Hypothalamus (tissue), 51 donors: ENCODE measurements around the gene KANSL1L.

Source experiments
- DNase-seq, 51 donors: peaks; one replicate each; lab custom pipeline; 2025; lab: John Stamatoyannopoulos, UW

KANSL1L gene

DNA sequence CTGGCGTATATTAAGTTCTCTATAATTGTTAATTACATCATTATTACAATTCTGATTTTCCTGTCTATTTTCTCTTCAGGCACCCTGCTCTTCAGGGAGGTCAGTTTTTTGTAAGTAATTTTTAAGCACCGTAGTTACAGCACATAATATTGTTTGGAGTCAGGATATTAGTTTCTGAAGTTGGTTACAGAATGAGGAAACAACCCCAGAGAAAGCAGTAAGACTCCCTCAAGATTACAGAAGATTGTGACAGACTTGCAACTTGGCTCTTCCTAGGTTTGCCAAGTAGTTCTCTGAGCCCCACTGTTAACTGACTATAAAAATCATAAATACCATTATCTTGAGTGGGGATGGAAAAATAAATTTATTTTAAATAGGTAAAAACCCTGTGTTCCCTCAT is 167.8 kb downstream of the KANSL1L start:
- DNase-seq: no peak

DNA sequence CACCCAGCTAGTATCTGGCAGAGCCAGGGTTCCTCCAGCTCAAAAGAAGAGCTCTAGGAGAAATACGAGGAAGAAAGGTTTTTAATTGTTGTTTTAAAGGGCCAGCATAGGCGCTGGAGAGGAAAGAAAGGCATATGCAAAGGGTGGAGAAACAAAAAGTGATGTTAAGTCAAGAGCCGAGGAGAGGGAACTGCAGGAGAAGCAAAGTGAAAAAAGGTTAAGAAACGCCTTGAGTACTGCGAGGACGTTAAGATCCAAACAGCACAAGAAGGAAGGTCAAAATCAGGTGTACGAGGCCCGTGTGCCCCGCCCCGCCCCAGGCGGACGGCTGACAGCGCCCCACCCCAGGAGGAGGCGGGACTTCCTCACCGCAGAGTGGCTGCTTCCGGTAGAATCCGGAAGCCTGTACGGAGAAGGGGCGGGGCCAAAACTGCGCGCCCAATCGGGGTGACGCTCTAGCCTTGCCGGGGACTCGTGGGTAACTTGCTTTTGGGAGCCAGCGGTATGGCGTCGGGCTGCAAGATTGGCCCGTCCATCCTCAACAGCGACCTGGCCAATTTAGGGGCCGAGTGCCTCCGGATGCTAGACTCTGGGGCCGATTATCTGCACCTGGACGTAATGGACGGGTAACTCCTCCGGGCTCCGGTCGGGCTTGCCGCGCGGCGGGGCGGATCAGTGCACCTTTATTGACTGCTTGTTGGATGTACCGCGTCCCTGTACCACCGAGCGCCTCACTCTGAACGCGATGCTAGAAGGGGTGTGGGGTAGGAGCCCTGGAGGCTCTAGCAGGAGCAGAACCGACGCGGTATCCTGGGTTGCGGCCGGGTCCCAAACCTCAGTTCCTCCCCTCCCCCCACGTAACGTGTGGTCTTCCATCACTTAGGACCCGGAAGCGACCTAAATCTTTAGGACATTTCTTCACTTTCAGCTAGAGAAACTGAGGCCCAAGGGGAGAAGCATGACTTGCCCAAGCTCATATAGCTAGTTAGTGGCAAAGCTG is 168.8 kb downstream of the KANSL1L start, which contains the start of gene RPE:
RPE (plus strand) TSS at position 481 of the 1,000 bp plus-strand sequence; CDS start at position 505, 24 bp downstream.
- peak; percentile 58 to 97 (median 89) for DNase-seq

DNA sequence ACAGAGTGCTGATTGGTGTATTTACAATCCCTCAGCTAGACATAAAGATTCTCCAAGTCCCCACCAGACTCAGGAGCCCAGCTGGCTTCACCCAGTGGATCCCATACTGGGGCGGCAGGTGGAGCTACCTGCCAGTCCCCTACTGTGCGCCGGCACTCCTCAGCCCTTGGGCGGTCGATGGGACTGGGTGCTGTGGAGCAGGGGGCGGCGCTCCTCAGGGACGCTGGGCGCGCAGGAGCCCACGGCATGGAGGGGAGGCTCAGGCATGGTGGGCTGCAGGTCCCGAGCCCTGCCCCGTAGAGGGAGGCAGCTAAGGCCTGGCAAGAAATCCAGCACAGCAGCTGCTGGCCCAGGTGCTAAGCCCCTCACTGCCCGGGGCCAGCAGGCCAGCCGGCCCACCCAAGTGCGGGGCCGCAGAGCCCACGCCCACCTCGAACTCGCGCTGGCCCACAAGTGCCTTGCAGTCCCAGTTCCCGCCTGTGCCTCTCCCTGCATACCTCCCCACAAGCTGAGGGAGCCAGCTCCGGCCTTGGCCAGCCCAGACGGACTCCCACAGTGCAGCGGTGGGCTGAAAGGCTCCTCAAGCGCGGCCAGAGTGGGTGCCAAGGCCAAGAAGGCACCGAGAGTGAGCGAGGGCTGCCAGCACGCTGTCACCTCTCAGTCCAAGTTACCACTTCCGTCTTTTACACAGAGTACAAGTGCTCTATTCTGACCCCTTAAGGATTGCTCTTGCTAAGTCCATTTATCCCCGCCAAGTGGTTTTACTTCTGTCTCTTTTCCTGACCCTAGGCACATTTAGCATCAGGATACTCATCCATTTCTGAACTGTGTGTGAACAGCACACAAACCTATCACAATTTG is 170.5 kb downstream of the KANSL1L start:
- DNase-seq: no peak

DNA sequence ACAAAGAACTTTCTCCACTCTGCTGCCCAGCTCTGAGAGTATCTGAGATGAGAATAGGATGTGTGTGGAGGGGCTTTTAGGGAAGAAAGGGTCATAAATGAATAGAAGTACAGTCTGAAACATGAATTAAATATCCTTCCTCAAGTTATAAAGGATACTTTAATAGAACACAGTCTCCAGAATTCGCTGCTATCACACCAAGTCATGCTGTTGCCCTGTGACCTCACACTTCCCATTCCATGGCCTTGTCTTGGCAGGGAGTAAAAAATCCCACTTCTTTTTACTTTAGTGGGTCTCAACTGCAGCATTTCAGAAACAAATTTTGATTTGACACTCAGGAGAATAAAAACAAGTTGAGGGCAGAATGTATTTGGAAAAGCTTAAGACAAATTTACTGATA is 172.6 kb downstream of the KANSL1L start:
- no peak for DNase-seq

DNA sequence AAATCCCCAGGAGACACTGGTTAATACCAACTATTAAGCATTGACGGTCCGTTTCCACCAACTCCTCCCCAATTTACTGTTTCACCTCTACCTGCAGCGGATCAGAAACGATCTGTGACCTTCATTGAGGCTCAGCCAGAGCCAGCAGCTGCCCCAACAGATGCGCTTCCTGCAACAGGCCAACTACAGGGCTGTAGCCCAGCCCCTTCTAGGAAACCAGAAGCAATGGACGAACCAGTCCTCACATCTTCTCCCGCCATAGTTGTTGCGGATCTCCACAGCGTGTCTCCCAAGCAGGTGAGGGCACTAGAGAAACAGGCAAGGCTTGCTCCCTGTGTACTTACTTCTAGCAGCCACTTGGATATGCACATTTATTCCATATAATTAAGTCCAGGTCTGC is 177.2 kb downstream of the KANSL1L start:
- DNase-seq: no peak

DNA sequence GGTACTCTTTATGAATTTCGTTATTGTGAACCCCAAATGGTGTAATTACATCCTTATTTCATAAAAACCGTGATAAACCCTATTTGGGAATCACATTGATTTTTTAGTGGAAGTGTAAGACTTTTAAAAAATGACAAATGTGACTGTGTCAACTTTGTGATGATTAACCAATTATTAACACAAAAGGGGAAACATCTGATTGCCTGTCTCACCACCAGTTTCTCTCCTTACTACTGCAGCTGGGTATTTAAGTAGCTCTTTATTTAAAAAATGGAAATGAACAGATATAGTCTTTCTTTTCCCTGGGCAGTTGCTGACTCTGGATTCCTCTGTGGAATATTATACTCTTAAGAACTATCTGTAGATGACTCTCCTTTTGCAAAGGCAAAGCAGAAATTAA is 180.4 kb downstream of the KANSL1L start:
- DNase-seq: no peak

DNA sequence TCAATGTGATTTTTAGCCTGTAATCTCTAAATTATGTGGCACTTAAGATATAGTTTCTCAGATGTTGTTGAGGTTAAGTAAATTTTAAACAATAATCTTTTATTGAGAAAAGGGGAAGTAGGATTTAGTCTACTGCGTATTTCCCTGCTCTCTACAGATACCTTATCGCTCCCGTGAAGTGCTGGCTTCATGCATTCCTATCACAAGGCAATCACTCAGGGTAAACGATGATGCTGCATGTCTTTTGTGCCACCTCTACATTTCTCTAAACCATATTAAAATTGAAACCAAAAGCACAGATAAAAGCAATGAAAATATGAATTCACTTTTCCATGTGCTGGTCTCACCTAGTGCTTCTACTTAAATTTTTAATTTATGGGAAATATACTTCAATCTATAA is 183.2 kb downstream of the KANSL1L start:
- no peak for DNase-seq

DNA sequence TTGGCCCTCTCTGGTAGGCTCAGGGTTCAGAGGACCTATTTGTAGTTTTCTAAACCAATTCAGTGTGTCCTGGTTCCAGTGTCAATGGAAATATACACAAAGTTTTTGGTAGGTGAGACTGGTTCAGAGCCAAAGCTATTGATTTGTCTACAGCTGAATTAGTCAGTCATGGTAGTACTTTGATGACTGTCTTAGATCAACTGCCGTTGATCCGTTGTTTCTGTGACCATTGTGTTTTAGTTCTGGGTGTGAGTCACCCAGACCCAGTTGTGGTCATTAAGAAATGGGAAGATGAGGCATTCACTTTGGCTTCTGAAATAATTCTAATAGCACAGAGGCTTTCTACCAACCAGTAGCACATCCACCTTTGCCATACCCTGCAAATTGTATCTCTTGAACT is 184.8 kb downstream of the KANSL1L start:
- no peak for DNase-seq

DNA sequence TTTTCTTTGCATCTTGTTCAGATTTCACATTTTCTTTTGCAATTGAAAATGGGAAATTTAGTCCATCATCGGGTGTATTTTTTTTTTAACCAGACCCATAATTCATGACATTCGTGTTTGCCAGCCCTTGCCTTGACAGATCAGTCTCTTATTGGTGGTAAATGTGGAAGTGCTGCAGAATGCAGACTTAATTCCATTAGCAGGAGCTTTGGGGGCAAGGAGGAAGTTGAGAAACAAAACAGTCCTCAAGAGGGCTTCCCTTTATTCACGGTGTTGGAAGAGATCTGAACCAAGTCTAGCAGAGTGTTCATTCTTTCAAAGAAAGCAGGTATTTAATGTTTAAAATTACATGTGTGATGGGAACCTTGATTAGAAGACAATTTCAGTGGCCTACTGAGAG is 185.3 kb downstream of the KANSL1L start:
- DNase-seq: no peak

DNA sequence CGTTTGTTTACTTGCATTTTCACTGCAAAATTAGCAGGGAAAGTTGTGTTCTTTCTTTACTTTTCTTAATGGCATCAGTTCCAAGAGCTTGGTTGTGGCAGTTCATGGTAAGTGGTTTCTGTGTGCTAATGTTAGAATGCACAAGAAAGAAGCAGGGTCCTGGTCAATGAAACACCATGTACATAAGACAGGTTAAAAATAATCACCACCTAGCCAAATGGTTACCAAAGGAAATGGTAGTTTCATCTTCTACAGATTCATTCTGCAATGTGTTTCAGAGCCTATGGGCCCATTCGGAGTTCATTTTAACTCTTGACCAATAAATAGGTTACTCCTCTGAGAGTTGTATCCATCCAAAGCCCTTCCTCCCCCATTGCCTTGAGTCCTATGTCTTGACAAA is 186.9 kb downstream of the KANSL1L start:
- DNase-seq: no peak

DNA sequence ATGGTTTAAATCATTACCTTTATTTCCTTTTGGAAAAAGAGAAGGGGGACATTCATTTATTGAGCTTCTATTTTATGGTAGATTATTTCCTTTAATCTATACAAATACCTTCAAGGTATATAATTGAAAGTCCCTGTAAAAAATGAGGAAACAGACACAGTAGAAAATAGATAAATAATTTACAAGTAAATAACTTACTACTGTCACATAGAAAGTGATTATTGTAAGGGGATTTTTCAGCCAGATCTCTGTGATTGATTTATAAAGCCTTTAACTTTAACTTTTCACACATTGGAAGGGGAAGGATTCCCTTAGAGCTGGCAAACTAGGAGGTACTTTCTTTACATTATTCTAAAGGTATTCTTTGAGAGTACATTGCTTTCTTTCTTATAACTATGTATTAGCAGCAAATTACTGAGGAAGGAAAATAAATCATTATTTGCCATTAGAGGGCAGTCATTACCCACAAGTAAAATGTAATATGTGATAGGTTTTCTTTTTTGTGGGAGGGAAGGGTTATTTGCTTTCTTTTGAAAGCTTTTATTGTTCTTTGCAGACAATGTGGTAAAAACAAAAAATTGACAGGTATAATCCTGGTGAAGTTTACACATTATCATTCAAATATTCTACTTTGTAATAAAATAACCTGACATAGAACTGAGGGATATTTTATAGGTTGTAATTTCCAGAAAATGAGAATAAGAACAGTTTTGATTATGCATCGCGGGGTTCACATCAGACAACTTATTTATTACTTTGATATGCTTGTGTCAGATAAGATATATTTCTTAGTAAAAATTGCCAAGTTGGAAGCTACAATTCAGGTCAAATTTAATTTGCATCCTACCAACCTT is 193.6 kb downstream of the KANSL1L start:
- DNase-seq: peak in 1 of 51 donors; percentile 10

DNA sequence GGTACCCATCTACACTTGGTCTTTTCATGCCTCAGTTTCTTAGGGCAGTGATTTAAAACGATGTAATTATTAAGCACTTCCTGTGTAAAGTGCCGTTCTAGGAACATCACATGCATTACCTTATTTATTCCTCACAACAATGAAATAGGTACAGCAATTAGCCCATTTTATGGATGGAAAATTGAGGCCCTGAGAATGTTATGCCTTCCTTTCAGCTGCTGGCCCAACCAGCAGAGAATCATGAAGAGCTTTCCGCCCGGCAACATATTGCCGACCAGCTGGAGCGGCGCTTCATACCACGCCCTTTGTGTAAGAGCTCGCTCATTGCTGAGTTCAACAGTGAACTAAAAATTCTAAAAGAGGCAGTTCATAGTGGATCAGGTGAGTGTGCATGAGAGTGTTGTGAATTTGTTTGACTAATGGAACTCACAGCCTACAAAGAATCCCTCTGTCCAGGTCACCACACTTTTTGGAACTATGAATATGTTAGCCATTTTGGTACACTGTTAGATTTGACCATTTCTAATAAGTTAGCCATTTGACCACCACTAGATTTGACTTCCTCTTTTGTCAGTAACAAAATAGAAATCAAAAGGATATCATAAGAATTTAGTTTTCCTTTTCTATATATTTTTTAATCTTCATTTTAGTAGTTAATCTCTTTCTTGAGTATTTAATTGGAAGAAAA is 194.4 kb downstream of the KANSL1L start:
- no peak for DNase-seq

DNA sequence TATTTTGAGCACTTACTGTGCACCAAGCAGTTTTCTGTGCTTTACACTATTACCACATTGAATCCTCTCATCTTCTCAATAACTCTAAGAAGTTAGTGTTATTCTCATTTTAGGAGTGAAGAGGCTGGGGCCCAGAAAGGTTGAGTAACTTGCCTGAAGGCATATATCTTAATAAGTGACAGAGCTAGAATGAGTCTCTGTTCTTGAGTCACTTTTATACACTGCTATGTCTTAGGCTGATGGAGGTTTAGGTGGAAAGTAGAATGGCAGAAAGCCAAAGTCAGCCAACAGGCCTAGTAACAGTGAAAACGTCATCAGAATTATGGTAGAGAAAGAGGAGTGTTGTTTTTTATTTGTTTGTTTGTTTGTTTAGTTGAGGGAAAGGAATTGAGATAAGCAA is 196.6 kb downstream of the KANSL1L start:
- no peak for DNase-seq

DNA sequence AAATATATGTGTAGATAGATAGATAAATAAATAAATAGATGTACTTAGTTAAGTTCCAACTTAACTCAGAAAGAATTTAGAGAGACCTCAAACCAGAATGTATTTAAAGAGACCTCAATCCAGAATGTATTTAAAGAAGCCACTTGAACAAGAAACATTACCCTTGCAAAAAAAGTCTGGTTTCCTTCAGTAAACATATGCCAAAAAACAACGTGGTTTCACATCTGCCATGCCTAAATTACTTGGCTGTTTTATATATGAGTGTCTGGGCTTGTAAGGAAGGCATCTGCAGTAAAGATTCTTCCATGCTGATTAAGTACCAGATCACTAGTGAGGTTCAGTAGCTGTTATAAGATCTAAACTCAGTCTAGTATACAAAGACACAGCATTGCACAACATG is 197.9 kb downstream of the KANSL1L start:
- no peak for DNase-seq
